ENCODE measurements around the gene LILRA1.
"Not testable (repeated sequence)": the region's sequence is repeated elsewhere in the genome, so short reads cannot be mapped to it uniquely, and the experiment has no call there.

- not testable (repeated sequence) for TF ChIP-seq POLR2A (IDR thresholded peaks at IDR 0.05; ENCODE audit: low read depth); CTCF (IDR thresholded peaks at IDR 0.05); EP300 (IDR thresholded peaks at IDR 0.05)
Observed at GRCh38 chr19:54627912-54628311, 34.5 kb downstream of the LILRA1 start.

Measured in esophagus muscularis mucosa (tissue), 4 donors.